ENCODE results near the gene C1orf167. TPM values are rescaled to one million over a fixed set of nuclear protein-coding genes. Genes with fewer than 3 reads are reported as not detected.

Gene C1orf167
- total and polyA plus RNA-seq, 2 of the 8 experiments (the other 6 are each of a cell fraction or from before 2014, with no cell fraction given), result 0.70 to 1.3 TPM

DNA sequence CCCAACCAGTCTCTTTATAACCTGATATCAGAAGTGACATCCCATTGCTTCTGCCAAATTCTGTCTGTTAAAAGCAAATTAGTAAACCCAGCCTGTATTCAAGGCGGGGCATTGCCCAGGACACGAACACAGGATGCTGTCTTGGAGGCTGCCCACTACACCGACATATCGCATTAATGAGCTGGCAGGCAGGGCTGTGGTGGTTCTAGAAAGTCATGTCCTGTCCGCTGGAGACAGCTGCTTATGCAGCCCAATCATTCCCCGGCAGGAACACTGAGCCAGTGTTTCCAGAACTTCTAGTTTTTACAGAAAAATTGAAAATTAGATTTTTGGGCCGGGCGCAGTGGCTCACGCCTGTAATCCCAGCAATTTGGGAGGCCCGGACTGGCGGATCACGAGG lies 19.3 kb downstream of the C1orf167 start (continued):
- TF ChIP-seq, protein P1, sequence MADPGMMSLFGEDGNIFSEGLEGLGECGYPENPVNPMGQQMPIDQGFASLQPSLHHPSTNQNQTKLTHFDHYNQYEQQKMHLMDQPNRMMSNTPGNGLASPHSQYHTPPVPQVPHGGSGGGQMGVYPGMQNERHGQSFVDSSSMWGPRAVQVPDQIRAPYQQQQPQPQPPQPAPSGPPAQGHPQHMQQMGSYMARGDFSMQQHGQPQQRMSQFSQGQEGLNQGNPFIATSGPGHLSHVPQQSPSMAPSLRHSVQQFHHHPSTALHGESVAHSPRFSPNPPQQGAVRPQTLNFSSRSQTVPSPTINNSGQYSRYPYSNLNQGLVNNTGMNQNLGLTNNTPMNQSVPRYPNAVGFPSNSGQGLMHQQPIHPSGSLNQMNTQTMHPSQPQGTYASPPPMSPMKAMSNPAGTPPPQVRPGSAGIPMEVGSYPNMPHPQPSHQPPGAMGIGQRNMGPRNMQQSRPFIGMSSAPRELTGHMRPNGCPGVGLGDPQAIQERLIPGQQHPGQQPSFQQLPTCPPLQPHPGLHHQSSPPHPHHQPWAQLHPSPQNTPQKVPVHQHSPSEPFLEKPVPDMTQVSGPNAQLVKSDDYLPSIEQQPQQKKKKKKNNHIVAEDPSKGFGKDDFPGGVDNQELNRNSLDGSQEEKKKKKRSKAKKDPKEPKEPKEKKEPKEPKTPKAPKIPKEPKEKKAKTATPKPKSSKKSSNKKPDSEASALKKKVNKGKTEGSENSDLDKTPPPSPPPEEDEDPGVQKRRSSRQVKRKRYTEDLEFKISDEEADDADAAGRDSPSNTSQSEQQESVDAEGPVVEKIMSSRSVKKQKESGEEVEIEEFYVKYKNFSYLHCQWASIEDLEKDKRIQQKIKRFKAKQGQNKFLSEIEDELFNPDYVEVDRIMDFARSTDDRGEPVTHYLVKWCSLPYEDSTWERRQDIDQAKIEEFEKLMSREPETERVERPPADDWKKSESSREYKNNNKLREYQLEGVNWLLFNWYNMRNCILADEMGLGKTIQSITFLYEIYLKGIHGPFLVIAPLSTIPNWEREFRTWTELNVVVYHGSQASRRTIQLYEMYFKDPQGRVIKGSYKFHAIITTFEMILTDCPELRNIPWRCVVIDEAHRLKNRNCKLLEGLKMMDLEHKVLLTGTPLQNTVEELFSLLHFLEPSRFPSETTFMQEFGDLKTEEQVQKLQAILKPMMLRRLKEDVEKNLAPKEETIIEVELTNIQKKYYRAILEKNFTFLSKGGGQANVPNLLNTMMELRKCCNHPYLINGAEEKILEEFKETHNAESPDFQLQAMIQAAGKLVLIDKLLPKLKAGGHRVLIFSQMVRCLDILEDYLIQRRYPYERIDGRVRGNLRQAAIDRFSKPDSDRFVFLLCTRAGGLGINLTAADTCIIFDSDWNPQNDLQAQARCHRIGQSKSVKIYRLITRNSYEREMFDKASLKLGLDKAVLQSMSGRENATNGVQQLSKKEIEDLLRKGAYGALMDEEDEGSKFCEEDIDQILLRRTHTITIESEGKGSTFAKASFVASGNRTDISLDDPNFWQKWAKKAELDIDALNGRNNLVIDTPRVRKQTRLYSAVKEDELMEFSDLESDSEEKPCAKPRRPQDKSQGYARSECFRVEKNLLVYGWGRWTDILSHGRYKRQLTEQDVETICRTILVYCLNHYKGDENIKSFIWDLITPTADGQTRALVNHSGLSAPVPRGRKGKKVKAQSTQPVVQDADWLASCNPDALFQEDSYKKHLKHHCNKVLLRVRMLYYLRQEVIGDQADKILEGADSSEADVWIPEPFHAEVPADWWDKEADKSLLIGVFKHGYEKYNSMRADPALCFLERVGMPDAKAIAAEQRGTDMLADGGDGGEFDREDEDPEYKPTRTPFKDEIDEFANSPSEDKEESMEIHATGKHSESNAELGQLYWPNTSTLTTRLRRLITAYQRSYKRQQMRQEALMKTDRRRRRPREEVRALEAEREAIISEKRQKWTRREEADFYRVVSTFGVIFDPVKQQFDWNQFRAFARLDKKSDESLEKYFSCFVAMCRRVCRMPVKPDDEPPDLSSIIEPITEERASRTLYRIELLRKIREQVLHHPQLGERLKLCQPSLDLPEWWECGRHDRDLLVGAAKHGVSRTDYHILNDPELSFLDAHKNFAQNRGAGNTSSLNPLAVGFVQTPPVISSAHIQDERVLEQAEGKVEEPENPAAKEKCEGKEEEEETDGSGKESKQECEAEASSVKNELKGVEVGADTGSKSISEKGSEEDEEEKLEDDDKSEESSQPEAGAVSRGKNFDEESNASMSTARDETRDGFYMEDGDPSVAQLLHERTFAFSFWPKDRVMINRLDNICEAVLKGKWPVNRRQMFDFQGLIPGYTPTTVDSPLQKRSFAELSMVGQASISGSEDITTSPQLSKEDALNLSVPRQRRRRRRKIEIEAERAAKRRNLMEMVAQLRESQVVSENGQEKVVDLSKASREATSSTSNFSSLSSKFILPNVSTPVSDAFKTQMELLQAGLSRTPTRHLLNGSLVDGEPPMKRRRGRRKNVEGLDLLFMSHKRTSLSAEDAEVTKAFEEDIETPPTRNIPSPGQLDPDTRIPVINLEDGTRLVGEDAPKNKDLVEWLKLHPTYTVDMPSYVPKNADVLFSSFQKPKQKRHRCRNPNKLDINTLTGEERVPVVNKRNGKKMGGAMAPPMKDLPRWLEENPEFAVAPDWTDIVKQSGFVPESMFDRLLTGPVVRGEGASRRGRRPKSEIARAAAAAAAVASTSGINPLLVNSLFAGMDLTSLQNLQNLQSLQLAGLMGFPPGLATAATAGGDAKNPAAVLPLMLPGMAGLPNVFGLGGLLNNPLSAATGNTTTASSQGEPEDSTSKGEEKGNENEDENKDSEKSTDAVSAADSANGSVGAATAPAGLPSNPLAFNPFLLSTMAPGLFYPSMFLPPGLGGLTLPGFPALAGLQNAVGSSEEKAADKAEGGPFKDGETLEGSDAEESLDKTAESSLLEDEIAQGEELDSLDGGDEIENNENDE (IDR thresholded peaks at IDR 0.05; ENCODE audit: insufficient replicate concordance, low read length), result no peak
- TF ChIP-seq TBP (IDR thresholded peaks at IDR 0.05; ENCODE audit: low read depth, low read length) (no peak), BRCA1 (IDR thresholded peaks at IDR 0.05; ENCODE audit: low read depth, low read length) (no peak), SIN3A (conservative IDR thresholded peaks at IDR 0.05 in 1 of 2, IDR thresholded peaks at IDR 0.05 in 1 of 2; ENCODE audit: low read depth in 1 of 2, low read length in 2 of 2) (no peak), RXRA (IDR thresholded peaks at IDR 0.05; ENCODE audit: insufficient read depth, low read depth, low read length) (no peak), JUND (IDR thresholded peaks at IDR 0.05; ENCODE audit: low read length) (no peak), SIRT6 (IDR thresholded peaks at IDR 0.05; ENCODE audit: low read length) (no peak), POLR2AphosphoS5 (IDR thresholded peaks at IDR 0.05; ENCODE audit: low read depth, low read length) (no peak), YY1 (IDR thresholded peaks at IDR 0.05; ENCODE audit: low read depth, low read length) (no peak)
- TF ChIP-seq, protein P2, sequence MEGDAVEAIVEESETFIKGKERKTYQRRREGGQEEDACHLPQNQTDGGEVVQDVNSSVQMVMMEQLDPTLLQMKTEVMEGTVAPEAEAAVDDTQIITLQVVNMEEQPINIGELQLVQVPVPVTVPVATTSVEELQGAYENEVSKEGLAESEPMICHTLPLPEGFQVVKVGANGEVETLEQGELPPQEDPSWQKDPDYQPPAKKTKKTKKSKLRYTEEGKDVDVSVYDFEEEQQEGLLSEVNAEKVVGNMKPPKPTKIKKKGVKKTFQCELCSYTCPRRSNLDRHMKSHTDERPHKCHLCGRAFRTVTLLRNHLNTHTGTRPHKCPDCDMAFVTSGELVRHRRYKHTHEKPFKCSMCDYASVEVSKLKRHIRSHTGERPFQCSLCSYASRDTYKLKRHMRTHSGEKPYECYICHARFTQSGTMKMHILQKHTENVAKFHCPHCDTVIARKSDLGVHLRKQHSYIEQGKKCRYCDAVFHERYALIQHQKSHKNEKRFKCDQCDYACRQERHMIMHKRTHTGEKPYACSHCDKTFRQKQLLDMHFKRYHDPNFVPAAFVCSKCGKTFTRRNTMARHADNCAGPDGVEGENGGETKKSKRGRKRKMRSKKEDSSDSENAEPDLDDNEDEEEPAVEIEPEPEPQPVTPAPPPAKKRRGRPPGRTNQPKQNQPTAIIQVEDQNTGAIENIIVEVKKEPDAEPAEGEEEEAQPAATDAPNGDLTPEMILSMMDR (IDR thresholded peaks at IDR 0.05; ENCODE audit: control extremely low read depth in 1 of 3, insufficient read depth in 1 of 3, low read depth in 1 of 3, low read length in 3 of 3), result no peak
